ENCODE data around the gene TMEM202. TPM values are rescaled to one million over a fixed set of nuclear protein-coding genes. Genes with fewer than 3 reads are reported as not detected.
"Not testable (repeated sequence)": the region's sequence is repeated elsewhere in the genome, so short reads cannot be mapped to it uniquely, and the experiment has no call there.

TMEM202 gene
- total RNA-seq, 1 donor from 2014 or later: not detected

DNA sequence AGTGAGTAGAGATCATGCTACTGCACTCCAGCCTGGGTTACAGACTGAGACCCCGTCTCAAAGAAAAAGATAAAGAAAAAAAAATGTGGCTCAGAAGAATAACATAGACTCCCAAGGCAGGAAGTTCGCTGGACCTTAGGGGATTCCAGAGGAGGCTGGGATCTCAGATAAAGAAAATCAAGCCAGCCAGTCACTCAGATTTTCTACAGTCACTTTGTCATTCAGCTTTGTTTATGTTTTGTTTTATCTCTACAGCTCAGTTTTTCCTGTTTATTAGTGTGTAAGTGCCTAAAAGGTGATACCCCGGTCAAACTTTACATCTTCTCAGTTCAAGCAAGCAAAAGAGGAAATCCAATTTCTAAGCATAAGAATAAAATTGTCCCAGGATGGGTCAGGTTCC, 6.3 kb downstream of the TMEM202 start:
- no peak for DNase-seq (ENCODE audit: low read depth)
- TF ChIP-seq, protein P1, sequence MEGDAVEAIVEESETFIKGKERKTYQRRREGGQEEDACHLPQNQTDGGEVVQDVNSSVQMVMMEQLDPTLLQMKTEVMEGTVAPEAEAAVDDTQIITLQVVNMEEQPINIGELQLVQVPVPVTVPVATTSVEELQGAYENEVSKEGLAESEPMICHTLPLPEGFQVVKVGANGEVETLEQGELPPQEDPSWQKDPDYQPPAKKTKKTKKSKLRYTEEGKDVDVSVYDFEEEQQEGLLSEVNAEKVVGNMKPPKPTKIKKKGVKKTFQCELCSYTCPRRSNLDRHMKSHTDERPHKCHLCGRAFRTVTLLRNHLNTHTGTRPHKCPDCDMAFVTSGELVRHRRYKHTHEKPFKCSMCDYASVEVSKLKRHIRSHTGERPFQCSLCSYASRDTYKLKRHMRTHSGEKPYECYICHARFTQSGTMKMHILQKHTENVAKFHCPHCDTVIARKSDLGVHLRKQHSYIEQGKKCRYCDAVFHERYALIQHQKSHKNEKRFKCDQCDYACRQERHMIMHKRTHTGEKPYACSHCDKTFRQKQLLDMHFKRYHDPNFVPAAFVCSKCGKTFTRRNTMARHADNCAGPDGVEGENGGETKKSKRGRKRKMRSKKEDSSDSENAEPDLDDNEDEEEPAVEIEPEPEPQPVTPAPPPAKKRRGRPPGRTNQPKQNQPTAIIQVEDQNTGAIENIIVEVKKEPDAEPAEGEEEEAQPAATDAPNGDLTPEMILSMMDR (IDR thresholded peaks at IDR 0.05; ENCODE audit: insufficient read depth, low read length, poor library complexity, severe bottlenecking): no peak
- H3K27me3 ChIP-seq (ENCODE audit: control insufficient read depth, insufficient read depth, low read length): peaks cover 9% of the 10 kb centered on the region
- H3K36me3 ChIP-seq (ENCODE audit: control insufficient read depth, insufficient read depth, low read length): no peaks in the 10 kb centered on the region
- no peak overlapping the region for H3K4me3 ChIP-seq (ENCODE audit: low read depth, low read length)

DNA sequence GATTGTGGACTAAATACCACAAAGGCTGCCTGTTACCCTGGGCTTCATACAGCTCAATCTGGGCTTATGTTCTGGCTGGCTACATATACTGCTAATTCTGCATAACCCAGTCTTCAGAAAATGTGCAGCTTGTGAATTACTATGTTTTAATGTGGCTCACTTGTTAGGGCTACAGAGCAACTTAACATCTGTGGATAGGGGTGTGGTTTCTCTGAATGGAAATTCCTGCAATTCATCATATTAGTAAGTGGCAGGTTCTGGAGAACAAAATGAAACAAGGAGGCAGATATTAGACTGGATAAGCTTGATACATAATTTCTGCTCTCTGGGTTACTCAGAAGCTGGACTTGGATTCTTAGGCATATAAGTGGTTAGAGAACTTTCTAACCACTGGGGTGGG, 6.7 kb downstream of the TMEM202 start:
- no peak for DNase-seq (ENCODE audit: low read depth)
- Histone ChIP-seq H3K4me3 (ENCODE audit: low read depth, low read length) (no peak overlapping the region), H3K27me3 (ENCODE audit: control insufficient read depth, insufficient read depth, low read length) (peaks cover 9% of the 10 kb centered on the region), H3K36me3 (ENCODE audit: control insufficient read depth, insufficient read depth, low read length) (no peaks in the 10 kb centered on the region)
- TF ChIP-seq, protein P1 (IDR thresholded peaks at IDR 0.05; ENCODE audit: insufficient read depth, low read length, poor library complexity, severe bottlenecking): no peak

DNA sequence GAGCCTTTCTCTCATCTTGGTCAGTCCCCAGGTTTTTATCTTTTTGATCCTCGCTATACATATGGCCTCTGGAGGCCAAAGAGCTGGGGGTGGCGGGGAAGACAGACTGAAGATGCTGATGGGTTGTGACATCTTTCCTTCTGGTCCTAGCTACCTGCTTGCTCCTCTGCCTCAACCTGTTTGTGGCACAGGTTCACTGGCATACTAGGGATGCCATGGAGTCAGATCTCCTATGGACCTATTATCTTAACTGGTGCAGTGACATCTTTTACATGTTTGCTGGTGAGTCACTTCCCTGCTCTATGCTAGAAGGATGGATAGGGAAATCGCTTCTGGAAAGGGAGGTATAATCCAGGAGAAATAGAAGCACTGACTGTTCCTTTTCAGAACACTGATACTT, 8.8 kb downstream of the TMEM202 start:
- DNase-seq (ENCODE audit: low read depth): no peak
- H3K4me3 ChIP-seq (ENCODE audit: low read depth, low read length): no peak overlapping the region
- TF ChIP-seq, protein P1 (IDR thresholded peaks at IDR 0.05; ENCODE audit: insufficient read depth, low read length, poor library complexity, severe bottlenecking): no peak
- H3K36me3 ChIP-seq (ENCODE audit: control insufficient read depth, insufficient read depth, low read length): no peaks in the 10 kb centered on the region
- peaks cover 9% of the 10 kb centered on the region for H3K27me3 ChIP-seq (ENCODE audit: control insufficient read depth, insufficient read depth, low read length)

DNA sequence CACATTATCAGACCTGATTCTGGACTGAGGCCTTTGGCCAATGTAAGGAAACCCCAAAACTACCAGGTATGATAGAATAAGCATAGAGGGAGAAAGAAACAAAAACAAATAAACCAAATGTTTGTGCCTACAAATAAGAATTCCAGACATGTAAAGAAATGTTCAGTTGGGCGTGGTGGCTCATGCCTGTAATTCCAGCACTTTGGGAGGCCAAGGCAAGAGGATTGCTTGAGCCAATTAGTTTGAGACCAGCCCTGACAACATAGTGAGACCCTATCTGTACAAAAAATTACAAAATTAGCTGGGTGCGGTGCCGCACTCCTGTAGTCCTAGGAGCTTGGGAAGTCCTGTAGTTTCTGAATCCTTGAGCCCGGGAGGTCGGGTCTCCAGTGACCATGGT, 13.0 kb downstream of the TMEM202 start:
- DNase-seq (ENCODE audit: low read depth): no peak
- Histone ChIP-seq H3K36me3 (ENCODE audit: control insufficient read depth, insufficient read depth, low read length) (no peaks in the 10 kb centered on the region), H3K4me3 (ENCODE audit: low read depth, low read length) (no peak overlapping the region), H3K27me3 (ENCODE audit: control insufficient read depth, insufficient read depth, low read length) (no peaks in the 10 kb centered on the region)
- TF ChIP-seq, protein P1 (IDR thresholded peaks at IDR 0.05; ENCODE audit: insufficient read depth, low read length, poor library complexity, severe bottlenecking): no peak

DNA sequence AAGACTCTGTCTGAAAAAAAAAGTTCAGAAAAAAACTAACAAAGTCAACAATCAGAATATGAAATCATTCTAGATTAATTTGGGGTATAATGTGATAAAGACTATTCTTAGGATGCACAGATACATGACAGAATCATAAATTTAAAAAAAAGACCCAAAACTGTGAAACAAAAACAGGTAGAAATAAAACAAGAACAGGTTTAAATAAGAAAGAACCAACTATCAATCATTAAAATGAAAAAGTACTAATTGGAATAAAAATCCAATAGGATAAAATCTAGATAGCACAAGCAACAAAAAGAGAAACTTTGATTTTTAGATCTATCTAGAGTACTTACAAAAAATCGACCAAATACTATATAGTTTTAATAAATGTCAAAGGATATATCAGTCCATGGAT, 13.4 kb downstream of the TMEM202 start:
- TF ChIP-seq, protein P1 (IDR thresholded peaks at IDR 0.05; ENCODE audit: insufficient read depth, low read length, poor library complexity, severe bottlenecking): no peak
- no peak for DNase-seq (ENCODE audit: low read depth)
- Histone ChIP-seq H3K27me3 (ENCODE audit: control insufficient read depth, insufficient read depth, low read length) (no peaks in the 10 kb centered on the region), H3K36me3 (ENCODE audit: control insufficient read depth, insufficient read depth, low read length) (no peaks in the 10 kb centered on the region), H3K4me3 (ENCODE audit: low read depth, low read length) (no peak overlapping the region)

DNA sequence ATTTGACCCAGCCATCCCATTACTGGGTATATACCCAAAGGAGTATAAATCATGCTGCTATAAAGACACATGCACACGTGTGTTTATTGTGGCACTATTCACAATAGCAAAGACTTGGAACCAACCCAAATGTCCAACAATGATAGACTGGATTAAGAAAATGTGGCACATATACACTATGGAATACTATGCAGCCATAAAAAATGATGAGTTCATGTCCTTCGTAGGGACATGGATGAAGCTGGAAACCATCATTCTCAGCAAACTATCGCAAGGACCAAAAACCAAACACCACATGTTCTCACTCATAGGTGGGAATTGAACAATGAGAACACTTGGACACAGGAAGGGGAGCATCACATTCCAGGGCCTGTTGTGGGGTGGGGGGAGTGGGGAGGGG, 15.2 kb downstream of the TMEM202 start:
- not testable (repeated sequence) for H3K4me3 ChIP-seq (ENCODE audit: low read depth, low read length); DNase-seq (ENCODE audit: low read depth); H3K36me3 ChIP-seq (ENCODE audit: control insufficient read depth, insufficient read depth, low read length); H3K27me3 ChIP-seq (ENCODE audit: control insufficient read depth, insufficient read depth, low read length)
